Kidney (tissue), 14 donors: ENCODE measurements around the gene PRPS2. TPM values are rescaled to one million over a fixed set of nuclear protein-coding genes. Genes with fewer than 3 reads are reported as not detected.

Source experiments
- DNase-seq, 5 donors: peaks; one replicate each; pipeline ENCODE4 v3.0.0-alpha.2; 2013 to 2020
- FAIRE-seq: peaks from 2 replicates; lab custom pipeline; 2012; peaks lifted over from hg19 to GRCh38; lab: Jason Lieb, UNC
- H3K27ac ChIP-seq, 2 donors: one replicate each; pipeline ENCODE4 v1.7.0; 2013; ENCODE audit warnings: low read depth in 2 of 2, low read length in 2 of 2, inconsistent platforms in 1 of 2
- H3K27me3 ChIP-seq: one replicate; pipeline ENCODE4 v1.7.1; 2013; ENCODE audit warnings: low read length, inconsistent platforms; ENCODE audit not compliant: control insufficient read depth, insufficient read depth
- H3K36me3 ChIP-seq, 3 donors: one replicate each; pipeline versions ENCODE4 v1.7.0 to v1.7.1; 2013; ENCODE audit warnings: low read length in 3 of 3, control low read depth in 1 of 3, inconsistent platforms in 1 of 3; ENCODE audit not compliant: insufficient read depth in 3 of 3, control insufficient read depth in 2 of 3
- H3K4me1 ChIP-seq, 3 donors: one replicate each; pipeline versions ENCODE4 v1.7.0 to v1.7.1; 2013; ENCODE audit warnings: low read length in 3 of 3, inconsistent platforms in 1 of 3, low read depth in 1 of 3; ENCODE audit not compliant: control insufficient read depth in 2 of 3, insufficient read depth in 2 of 3
- H3K4me3 ChIP-seq, 3 donors: one replicate each; pipeline versions ENCODE4 v1.7.0 to v1.8.1; 2013; ENCODE audit warnings: low read length in 3 of 3, control low read depth in 1 of 3, inconsistent platforms in 1 of 3
- H3K9ac ChIP-seq, 3 donors: one replicate each; pipeline versions ENCODE4 v1.7.0 to v1.7.1; 2013; ENCODE audit warnings: low read length in 3 of 3, control low read depth in 1 of 3, inconsistent platforms in 1 of 3
- H3K9me3 ChIP-seq, 3 donors: one replicate each; pipeline versions ENCODE4 v1.7.0 to v1.7.1; 2013; ENCODE audit warnings: low read length in 3 of 3, control low read depth in 1 of 3, inconsistent platforms in 1 of 3; ENCODE audit not compliant: control insufficient read depth in 2 of 3, insufficient read depth in 1 of 3
- intact Hi-C: fragments of 100-400 bp; cut with DNase I; formaldehyde crosslinking; loops from one replicate; pipeline ENCODE4 v1.11.1; 2022
- polyA plus RNA-seq: library from polyadenylated mRNA; stranded (reverse); fragments of 350-450 nt; fragmentation: Illumina TruSeq; extraction: RNeasy Lipid Tissue Mini Kit (QIAGEN cat#74804); gene quantifications from one replicate; pipeline ENCODE4 v1.2.3, GENCODE V29; 2014; ENCODE audit warnings: low read depth, low replicate concordance; ENCODE audit not compliant: insufficient read depth
- total RNA-seq: library from RNA; stranded (reverse); fragmentation: NEBNext Ultra II Directional; extraction: Animal tissue kit (Norgen Biotek cat#: 25700); gene quantifications from one replicate; pipeline ENCODE4 v1.2.1, GENCODE V29; 2021
- TF ChIP-seq, protein P1 (sequence below): IDR thresholded peaks from 3 replicates; pipeline ENCODE4 v1.5.1; 2012; ENCODE audit warnings: mild to moderate bottlenecking, moderate library complexity, borderline replicate concordance; ENCODE audit not compliant: insufficient read depth; ENCODE audit errors: extremely low read depth
- donor health status: control.
- donor health status: control.
- donor health status: control.
- donor health status: control.
- donor health status: control.
- donor health status: DM: yes; HTN: yes; CAD: no.
- donor health status: Normal renal cell carcinoma (clear cell type).

PRPS2 gene
- total and polyA plus RNA-seq, 2 donors from 2014 or later: 36.1 to 38.4 TPM

- no peak overlapping the region for H3K4me3 ChIP-seq
- H3K27ac ChIP-seq: no peak overlapping the region
- H3K4me1 ChIP-seq: no peaks in the 10 kb centered on the region
- FAIRE-seq (no peak), DNase-seq (no peak)
- H3K9me3 ChIP-seq: no peaks in the 10 kb centered on the region
- no peaks in the 10 kb centered on the region for H3K36me3 ChIP-seq
- intact Hi-C loops: no loop called here
- no peaks in the 10 kb centered on the region for H3K27me3 ChIP-seq
- TF ChIP-seq, protein P1, sequence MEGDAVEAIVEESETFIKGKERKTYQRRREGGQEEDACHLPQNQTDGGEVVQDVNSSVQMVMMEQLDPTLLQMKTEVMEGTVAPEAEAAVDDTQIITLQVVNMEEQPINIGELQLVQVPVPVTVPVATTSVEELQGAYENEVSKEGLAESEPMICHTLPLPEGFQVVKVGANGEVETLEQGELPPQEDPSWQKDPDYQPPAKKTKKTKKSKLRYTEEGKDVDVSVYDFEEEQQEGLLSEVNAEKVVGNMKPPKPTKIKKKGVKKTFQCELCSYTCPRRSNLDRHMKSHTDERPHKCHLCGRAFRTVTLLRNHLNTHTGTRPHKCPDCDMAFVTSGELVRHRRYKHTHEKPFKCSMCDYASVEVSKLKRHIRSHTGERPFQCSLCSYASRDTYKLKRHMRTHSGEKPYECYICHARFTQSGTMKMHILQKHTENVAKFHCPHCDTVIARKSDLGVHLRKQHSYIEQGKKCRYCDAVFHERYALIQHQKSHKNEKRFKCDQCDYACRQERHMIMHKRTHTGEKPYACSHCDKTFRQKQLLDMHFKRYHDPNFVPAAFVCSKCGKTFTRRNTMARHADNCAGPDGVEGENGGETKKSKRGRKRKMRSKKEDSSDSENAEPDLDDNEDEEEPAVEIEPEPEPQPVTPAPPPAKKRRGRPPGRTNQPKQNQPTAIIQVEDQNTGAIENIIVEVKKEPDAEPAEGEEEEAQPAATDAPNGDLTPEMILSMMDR: no peak
- H3K9ac ChIP-seq: no peak overlapping the region
These were observed 14.1 kb downstream of the PRPS2 start for GRCh38 chrX:12805333-12805732.

GRCh38 chrX:12811658-12812057, 20.4 kb downstream of the PRPS2 start:
- intact Hi-C loops: loop anchor here (10.0 kb wide), 1 partner anchor 83 kb away; no protein-coding TSS in a partner anchor
- H3K27ac ChIP-seq: no peak overlapping the region
- FAIRE-seq: no peak

GRCh38 chrX:12814420-12814819, 23.2 kb downstream of the PRPS2 start:
- intact Hi-C loops: loop anchor here (10.0 kb wide), 1 partner anchor 80 kb away; no protein-coding TSS in a partner anchor
- TF ChIP-seq, protein P1: peak; percentile 41
- H3K36me3 ChIP-seq: peaks cover 0 to 2% (median 0%) of the 10 kb centered on the region in 3 donors
- DNase-seq (peak in 4 of 5 donors; percentile 31 to 66 (median 47)), FAIRE-seq (peak; percentile 80)
- no peak overlapping the region for H3K27ac ChIP-seq
- H3K4me1 ChIP-seq: no peaks in the 10 kb centered on the region
- no peaks in the 10 kb centered on the region for H3K27me3 ChIP-seq
- no peak overlapping the region for H3K9ac ChIP-seq
- no peaks in the 10 kb centered on the region for H3K9me3 ChIP-seq
- H3K4me3 ChIP-seq: no peak overlapping the region

More at GRCh38 chrX:12811658-12812057, 20.4 kb downstream of the PRPS2 start:
- Histone ChIP-seq H3K36me3 (no peaks in the 10 kb centered on the region), H3K27me3 (no peaks in the 10 kb centered on the region), H3K4me1 (no peaks in the 10 kb centered on the region), H3K9me3 (no peaks in the 10 kb centered on the region), H3K4me3 (no peak overlapping the region), H3K9ac (no peak overlapping the region)
- DNase-seq: no peak
- TF ChIP-seq, protein P1: no peak

GRCh38 chrX:12817528-12817927, 26.3 kb downstream of the PRPS2 start:
- Histone ChIP-seq H3K9me3 (no peaks in the 10 kb centered on the region), H3K27ac (no peak overlapping the region), H3K36me3 (peaks cover 0 to 2% (median 0%) of the 10 kb centered on the region in 3 donors), H3K4me3 (no peak overlapping the region), H3K4me1 (no peaks in the 10 kb centered on the region), H3K9ac (no peak overlapping the region), H3K27me3 (no peaks in the 10 kb centered on the region)
- TF ChIP-seq, protein P1: no peak
- intact Hi-C loops: loop anchor here (10.0 kb wide), 1 partner anchor 77 kb away; no protein-coding TSS in a partner anchor
- DNase-seq: no peak
- FAIRE-seq: no peak
